ENCODE data around the gene GLDN.

DNA sequence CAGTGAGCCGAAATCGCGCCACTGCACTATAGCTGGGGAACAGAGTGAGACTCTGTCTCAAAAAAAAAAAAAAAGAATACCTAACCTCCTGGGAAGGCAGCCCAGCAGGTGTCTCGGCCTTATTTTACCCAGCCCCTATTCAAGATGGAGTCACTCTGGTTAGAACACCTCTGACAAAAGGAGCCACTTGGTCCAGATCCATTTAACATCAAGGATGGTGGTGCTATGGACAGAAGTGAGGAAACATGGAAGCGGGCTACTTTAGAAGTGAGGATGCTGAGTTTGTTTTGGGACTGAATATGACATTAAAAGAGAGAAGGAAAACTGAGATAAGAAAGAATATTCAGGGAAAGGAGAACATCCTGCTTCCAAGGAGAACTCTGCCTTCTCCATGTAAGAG is 14.7 kb downstream of the GLDN start:
- no peak for TF ChIP-seq CTCF (IDR thresholded peaks at IDR 0.05)
- no peak for TF ChIP-seq ZFX (IDR thresholded peaks at IDR 0.05; ENCODE audit: borderline replicate concordance)

Data from 22Rv1 (cell line).